ENCODE data around the gene KIF1B.
A peak's percentile ranks its signal among the peaks of the same experiment; 100 is the strongest.
"Not testable (repeated sequence)": the region's sequence is repeated elsewhere in the genome, so short reads cannot be mapped to it uniquely, and the experiment has no call there.

KIF1B gene

GRCh38 chr1:10380594-10381275, 170.4 kb downstream of the KIF1B start:
- peak in 9 of 51 donors; percentile 4 to 25 (median 8) for DNase-seq

GRCh38 chr1:10383630-10384029, 173.3 kb downstream of the KIF1B start:
- no peak for DNase-seq

GRCh38 chr1:10384219-10384618, 173.8 kb downstream of the KIF1B start:
- DNase-seq, result no peak

- DNase-seq, result no peak
Measured at GRCh38 chr1:10386761-10387676, 176.6 kb downstream of the KIF1B start.

- DNase-seq, result peak in 17 of 51 donors; percentile 2 to 43 (median 17)
Measured at GRCh38 chr1:10387677-10388386, 177.5 kb downstream of the KIF1B start.

- DNase-seq, result no peak
Measured at GRCh38 chr1:10388387-10388715, 178.0 kb downstream of the KIF1B start.

GRCh38 chr1:10389271-10389973, 179.1 kb downstream of the KIF1B start:
- no peak for DNase-seq

- no peak for DNase-seq
Measured at GRCh38 chr1:10396870-10397269, 186.5 kb downstream of the KIF1B start.

GRCh38 chr1:10398278-10398733, 187.9 kb downstream of the KIF1B start:
- peak in 1 of 51 donors; percentile 52 for DNase-seq

- DNase-seq, result peak; percentile 71 to 99 (median 97)
Measured at GRCh38 chr1:10398734-10399443, 188.5 kb downstream of the KIF1B start, which contains the start of gene PGD. TSS of gene PGD (plus strand) at chr1:10399064. CDS start at chr1:10399118, 54 bp downstream.

GRCh38 chr1:10399444-10399941, 189.1 kb downstream of the KIF1B start:
- DNase-seq, result peak in 14 of 51 donors; percentile 18 to 64 (median 40)

- no peak for DNase-seq
Measured at GRCh38 chr1:10400013-10400412, 189.6 kb downstream of the KIF1B start.

- no peak for DNase-seq
Measured at GRCh38 chr1:10401281-10401680, 190.9 kb downstream of the KIF1B start.

- DNase-seq, result no peak
Measured at GRCh38 chr1:10402729-10403274, 192.4 kb downstream of the KIF1B start.

GRCh38 chr1:10407201-10407600, 196.8 kb downstream of the KIF1B start:
- DNase-seq, result no peak

- DNase-seq, result peak in 8 of 51 donors; percentile 3 to 20 (median 10)
Measured at GRCh38 chr1:10415211-10415930, 205.0 kb downstream of the KIF1B start.

- DNase-seq, result not testable (repeated sequence)
Measured at GRCh38 chr1:10415967-10416366, 205.6 kb downstream of the KIF1B start.

GRCh38 chr1:10418741-10419140, 208.4 kb downstream of the KIF1B start:
- not testable (repeated sequence) for DNase-seq

- DNase-seq, result no peak
Measured at GRCh38 chr1:10419351-10419750, 209.0 kb downstream of the KIF1B start.

All from hypothalamus (tissue), 51 donors.